EH (cell line): ENCODE measurements around the gene METTL22.
A peak's percentile ranks its signal among the peaks of the same experiment; 100 is the strongest.

ENCODE experiments used
- DNase-seq: peaks from one replicate; pipeline ENCODE4 v3.0.0-alpha.2; 2015; ENCODE audit warnings: low read depth

Gene METTL22, protein sequence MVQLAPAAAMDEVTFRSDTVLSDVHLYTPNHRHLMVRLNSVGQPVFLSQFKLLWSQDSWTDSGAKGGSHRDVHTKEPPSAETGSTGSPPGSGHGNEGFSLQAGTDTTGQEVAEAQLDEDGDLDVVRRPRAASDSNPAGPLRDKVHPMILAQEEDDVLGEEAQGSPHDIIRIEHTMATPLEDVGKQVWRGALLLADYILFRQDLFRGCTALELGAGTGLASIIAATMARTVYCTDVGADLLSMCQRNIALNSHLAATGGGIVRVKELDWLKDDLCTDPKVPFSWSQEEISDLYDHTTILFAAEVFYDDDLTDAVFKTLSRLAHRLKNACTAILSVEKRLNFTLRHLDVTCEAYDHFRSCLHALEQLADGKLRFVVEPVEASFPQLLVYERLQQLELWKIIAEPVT

DNA sequence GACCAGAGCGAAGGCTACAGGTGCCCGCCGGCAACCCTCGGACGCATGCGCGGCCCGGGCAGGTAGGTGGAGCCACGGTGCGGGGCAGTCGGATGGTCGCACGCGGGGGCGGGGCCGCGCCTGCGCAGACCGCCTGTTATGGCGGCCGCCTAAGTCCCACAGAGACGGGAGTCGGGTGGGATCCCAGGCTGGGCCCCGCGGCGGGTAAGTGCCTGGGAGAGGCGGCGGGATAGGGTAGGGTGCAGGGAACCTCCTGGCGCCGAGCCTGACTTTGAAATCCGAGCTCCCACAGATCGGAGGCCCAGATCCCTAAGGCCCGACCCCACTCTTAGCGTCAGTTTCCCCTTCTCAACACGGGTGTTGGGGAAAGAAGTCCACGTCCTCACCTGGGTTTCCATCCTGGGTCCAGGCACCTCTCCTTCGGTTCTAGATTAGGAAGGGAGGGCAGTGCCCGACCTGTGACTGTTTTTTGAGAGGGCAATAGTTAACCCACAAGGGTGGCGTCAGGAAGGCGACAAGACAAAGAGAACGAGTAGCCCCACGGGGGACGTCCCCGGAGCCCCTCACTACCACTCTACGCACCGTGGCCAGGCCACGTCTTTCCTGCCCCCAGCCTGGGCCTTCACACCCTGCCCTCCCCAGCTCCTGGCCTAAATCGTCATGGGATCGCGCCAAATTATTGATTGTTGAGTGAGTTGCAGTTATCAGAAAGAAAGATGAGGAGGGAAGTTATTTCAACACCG lies at the start of gene METTL22:
TSS of gene METTL22 (plus strand) at position 127 of the 743 bp plus-strand sequence. CDS start 3,968 bp downstream, outside the sequence.
- peak; percentile 87 for DNase-seq

DNA sequence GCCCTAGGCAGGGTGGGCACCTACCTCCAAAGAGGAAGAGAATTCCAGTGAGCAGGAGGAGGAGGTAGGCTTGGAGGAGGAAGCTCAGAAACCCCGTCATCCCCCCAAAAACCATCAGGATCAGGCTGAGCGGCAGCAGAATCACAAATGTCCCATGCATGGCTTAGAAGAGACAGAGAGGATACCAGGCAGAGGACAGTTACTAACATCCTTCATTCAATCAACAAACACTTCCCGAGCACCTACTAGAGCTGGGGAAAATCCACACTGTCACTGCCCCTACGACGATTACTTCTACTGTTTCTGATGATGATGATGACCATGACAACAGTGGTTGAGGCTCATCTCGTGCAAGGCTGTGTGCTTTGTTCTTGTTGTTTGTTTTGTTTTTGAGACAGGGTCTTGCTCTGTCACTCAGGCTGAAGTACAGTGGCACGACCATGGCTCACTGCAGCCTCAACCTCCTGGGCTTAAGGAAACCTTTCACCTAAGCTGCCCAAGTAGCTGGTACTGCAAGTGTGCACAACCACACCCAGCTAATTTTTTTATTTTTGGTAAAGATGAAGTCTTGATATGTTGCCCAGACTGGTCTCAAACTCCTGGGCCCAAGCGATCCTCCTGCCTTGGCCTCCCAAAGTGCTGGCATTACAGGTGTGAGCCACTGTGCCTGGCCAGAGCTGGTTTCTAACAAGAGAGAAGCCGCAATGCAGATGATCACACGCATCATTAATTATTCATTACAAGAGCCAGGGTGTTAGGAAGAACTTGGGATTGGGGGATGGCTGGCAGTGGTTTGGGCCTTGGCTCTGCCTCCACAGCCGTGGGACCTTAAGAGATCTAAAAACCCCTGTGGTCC lies 49.2 kb upstream of the METTL22 start:
- no peak for DNase-seq

DNA sequence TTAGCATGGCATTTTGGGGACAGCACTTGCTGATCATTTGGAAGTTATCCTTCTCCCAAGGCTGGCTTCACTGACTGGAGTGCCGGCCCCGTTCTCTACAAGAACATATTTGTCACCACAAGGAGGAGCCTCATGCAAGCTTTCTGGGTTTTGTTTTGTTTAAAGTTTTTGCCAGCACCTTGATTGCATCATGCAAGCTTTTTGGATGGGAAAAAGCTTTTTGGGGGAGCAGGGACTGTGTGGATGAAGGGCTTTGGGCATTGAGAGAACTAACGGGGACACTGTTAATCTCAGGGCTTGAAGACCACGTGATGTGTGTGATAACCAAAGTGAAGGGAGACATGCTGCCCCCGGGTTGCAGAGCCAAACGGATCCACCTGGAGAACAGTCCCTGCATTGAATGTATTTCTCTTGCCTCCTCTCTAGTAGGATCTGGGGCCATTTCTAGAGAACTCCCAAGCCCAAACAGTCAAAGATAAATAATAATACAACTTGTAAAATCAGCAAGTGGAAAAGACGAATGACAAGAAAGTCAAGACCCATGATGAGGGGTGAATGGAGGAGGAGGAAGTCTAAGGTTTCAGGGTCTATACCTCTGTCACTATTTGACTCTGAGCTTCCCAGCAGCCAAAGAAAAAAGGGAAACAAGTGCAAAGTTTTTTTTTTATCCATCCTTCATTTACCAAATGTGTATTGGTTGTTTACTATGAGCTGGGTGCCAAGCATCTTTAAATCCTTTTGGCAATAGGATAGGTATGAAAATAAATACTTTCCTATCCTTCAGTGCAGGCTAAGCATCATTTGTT lies 48.4 kb upstream of the METTL22 start:
- peak; percentile 36 for DNase-seq

DNA sequence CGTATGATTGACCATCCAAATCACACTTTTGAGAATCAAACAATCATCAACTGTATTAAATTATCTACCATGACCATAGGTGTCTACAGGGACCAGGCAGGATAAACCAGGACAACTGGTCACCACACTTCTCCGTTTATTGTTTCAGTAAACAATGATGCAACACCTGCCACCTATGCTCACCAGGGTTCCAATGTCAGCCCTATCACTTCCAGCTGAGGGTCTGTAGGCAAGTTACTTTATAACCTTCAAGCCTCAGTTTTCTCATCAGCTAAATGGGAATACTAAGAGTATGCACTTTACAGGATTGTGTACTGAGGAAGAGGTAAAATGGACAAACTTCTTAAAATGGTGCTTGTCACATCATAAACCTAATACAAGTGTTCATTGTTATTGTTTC lies 46.1 kb upstream of the METTL22 start:
- DNase-seq, result no peak

DNA sequence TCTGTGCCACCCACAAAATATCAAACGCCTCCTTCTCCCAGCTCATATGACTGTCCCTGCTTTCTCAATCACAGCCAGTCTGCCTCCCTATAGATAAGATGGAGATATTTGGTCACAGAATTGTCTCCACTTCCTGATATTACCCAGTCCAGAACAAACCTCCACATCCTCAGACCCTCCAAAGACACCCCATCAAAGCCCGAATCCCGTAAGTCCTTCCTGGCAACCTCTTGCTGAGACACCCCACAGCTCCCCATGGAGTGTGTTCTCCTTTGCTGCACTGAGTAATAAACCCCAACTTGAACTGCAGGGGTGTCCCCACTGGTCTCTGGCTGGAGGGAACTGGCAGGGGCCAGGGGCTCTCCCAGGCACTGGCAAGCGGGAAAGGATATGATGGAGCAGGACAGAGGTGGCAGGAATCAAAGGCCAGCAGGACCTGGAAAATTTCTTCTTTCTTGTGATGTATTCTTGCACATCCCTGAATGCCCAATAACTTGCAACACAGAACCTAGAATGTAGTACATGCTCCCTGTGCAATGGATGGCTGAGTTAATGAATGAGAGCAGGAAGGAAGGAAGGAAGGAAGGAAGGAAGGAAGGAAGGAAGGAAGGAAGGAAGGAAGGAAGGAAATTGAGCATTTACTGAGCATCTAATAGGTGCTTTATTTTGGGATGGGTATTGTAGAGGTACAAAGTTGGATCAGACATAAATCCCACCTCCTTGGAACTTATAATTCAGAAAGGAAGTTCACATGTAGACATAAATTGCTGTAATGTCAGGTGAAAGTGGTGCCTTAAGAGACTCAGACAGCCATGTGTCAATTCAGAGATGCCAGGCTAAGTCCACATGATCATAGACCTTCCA lies 45.1 kb upstream of the METTL22 start:
- DNase-seq, result no peak

DNA sequence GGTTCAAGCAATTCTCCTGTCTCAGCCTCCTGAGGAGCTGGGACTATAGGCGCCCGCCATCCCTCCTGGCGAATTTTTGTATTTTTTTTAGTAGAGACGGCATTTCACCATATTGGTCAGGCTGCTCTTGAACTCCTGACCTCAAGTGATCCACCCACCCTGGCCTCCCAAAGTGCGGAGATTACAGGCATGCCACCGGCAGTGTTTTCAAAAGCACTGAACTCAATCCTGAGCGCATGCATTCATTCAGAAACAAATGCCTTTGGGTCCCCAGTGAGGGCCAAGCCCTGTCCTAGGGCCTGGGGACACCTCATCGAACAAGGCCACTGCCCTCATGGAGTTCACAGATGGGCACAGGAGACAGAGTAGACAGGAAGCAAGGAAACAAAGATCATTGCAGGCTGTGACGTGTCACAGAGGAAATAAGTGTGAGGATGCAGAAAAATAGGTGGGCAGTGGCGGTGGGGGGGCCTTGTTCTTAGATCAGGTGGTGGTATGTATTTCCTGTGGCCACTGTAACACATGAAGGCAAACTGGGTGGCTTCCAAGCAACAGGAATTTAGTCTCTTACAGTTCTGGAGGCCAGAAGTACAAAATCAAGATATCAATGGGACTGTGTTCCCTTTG lies 43.7 kb upstream of the METTL22 start:
- DNase-seq, result no peak

DNA sequence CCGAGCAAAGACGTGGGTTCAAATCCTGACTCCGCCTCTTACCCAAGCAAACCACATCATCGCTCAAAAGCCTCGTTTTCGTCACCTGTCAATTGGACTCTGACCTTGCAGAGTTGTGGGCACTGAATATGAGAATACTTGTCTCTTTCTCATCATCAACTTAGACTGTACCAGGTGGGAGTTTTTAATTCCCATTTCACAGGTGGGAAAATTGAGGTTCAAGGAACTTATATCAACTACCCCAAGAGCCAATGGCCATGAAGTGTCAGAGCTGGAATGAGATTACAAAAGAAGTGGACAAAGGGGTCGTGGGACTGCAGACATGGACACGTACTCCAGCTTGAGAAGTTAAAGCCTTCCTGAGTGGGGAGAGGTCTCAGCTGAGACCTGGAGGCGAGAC lies 41.9 kb upstream of the METTL22 start:
- DNase-seq, result no peak

DNA sequence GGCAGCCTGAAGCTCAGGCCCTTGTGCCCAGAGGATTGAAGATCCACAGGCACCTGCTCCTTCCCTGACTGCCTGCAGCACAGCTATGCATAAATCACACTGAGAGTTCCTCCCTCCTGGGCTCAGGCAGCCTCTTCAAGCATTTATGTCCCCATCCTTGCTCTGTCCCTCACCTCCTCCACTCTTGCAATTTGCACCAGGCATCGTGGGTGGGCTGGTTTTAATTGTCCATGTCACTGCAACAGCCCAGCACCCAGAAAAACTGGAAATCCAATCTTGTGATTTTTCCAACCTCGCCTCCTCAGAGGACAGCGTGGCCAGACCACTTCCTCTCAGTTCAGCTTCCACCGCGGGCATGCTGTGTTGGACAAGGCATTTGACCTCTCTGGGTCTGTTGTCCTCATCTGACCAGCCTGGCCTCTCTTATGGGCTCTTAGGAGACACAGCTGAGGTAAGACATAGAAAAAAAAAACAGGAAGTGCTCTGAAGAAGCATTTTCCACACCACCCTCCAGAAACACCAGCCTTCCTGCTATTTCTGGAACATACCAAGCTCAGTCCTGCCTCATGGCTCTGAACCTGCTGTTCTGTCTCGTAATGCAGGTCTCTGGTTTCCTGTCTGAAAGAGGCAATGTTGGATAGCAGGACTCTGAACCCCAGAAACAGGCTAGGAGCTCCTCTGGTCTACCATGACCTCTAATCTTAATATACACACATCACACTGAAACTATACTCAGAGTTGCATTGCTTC lies 39.5 kb upstream of the METTL22 start:
- peak; percentile 19 for DNase-seq

DNA sequence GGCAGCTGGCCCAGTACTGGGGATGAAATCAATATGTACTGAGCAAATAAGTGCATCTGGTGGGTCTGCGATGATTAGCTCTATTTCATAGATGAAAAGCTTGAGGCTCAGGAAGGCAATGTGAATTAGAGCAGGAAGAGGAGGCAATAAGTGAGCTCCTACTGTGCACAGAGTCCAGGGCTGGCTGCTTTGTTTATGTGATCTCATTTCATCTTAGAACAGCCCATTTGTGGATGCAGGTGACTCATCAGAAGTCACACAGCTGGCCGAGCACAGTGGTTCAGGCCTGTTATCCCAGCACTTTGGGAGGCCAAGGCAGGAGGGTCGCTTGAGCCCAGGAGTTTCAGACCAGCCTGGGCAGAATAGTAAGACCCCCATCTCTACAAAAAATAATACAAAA lies 38.3 kb upstream of the METTL22 start:
- peak; percentile 9 for DNase-seq

DNA sequence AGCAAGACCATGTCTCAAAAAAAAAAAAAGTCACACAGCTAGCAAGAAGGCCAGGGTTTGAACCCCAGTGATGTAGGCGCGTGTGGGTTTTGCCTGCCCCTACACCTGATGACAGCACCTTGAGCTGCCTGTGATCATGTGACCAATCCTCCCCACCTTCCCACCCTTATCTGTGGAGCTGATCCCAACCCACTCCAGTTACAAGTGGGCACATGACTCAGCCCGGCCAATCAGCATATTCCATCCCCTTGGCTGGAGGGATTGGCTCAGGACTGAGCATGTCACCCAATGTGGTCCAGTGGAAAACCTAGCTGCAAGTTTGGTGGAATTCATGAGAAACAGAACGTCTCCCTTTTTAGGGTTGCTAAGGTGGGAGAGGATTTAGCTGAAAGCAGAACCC lies 37.8 kb upstream of the METTL22 start:
- no peak for DNase-seq

DNA sequence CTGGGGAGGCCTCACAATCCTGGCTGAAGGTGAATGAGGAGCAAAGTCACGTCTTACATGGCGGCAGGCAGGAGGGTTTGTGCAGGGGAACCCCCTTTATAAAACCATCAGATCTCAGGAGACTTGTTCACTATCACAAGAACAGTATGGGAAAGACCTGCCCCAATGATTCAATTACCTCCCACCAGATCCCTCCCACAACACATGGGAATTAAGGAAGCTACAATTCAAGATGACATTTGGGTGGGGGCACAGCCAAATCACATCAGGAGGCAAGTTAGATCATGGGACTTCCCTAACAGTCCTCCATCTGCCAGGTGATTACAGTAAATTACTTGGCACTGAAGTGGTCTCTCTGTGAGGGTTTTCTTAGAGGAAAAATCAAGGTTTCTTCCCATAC lies 36.5 kb upstream of the METTL22 start:
- DNase-seq, result no peak

DNA sequence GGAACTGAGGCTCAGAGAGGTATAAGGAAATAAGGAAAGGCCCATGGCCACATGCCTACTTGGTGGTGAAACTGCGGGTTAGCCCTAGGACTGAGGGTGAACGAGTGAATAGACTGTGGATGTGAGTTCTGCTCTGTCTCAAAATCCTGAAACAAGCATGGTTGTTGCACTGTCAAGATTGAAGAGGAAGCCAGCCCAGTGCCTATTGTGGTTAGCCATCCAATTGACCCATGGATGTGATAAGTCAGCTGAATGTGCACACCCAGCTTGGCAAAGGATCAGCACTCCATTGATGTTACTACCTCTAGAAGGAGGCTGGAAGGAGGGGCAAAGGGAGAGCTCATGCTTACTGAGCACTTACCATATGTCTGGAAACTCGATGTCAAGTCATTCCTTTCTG lies 35.6 kb upstream of the METTL22 start:
- no peak for DNase-seq

DNA sequence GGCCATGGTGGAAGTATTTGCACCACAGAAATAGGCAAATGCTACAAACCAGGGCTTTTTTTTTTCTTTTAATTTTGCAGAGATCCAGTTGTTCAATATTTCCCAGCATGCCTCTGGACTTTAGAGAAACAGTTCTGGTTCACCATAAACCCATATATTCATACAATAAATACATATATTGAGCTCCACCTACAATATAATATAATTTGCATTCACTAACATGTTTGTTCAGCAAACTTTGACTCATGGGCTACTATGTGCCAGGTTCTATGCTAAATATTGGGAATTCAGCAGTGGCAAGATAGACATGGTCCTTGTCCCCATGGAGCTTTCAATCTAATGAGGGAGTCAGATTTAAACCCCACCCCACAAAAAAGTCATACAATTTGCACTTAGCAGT lies 34.4 kb upstream of the METTL22 start:
- no peak for DNase-seq

DNA sequence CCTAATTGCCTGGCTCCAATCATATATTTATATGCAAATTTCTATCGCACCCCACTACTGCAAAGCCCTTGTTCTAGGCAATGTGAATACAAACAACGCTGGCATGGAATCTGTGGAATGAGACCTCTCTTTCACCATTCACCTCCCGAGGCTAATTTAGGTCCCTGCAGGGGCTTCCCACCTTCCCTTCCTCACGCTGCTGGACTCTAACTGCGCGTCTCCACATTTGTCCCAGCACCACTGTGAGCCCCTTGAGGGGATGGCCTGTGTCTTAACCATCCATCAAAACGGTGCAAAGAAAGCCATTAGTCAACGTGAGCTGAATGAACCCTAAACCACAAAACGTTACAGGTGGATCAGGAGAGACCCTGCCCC lies 32.8 kb upstream of the METTL22 start:
- no peak for DNase-seq

DNA sequence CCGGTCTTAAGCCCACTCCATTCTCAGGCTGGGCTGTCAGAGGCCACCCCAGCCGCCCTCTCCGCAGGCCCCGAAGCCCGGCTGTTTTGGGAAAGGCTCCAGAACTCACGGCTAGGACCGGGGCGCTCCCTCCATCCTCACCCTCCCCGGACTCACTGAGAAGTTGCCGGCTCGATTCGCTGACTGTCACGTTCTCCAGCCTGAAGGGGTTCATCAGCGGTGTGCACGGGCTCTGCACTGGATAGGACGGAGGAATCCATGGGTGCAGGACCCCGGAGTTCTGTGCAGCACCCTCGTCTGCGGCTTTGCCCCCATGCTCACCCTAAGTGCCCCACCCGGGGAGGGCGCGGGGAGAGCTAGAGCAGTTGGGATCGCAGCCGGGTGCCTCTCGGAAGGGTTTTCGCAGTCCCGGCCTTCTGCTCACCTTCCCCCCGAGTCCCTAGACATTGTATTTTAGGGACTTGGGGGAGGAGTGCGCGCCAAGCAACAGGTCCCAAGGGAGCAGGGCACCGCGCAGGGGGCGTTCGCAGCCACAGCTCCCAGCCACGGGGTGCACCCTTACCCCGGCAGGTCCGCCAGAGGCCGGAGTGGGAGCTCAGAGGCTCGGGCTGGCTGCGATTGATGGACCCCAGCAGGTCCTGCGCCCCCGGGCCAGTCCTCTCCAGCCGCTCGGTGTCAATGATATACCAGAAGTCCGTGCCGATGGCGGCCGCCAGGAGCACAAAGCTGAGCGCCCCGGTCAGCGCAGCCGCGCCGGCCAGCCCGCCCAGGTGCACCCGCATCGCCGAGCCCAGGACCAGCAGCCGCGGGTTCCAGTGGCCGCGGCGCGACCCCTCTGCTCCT lies 32.2 kb upstream of the METTL22 start:
- no peak for DNase-seq

DNA sequence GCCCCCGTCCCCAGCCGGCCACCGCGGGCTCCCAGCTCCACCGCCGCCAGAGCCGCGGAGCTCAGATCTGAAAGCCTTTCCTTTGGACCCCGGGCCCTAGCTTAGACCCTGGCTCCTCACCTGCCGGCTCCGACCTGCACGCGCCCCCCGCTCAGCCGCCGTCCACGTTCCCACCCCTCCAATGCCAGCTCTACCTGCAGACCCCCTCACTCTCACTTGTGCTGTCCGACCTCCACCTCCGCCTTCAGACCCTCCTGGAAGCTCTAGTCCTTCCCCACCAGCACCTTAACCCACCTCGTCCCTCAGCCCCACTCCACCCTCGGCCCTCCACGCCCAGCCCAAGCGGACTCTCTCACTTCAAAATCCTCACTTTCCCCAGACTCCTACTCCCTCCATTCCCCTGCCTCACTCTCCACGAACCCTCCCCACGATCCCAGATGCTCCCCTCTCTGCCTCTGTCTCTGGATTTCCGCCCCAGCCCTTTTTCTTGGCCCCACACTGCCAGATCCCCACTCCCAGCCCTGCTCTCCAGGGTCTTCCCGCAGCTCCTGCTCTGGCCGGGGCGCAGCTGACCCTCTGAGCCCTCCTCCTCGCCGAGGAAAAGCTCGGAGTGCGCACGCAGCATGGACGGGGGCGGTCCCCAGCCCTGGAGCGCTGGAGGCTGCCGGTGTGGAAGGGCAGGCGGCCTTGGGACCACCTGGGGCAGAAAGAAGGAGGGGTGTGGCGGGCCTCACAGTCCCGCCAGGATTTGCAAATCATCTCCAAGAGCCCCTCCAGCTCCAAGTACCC lies 31.4 kb upstream of the METTL22 start, which contains the start of gene TMEM114:
TSS of gene TMEM114 (minus strand) at position 612 of the 789 bp plus-strand sequence. CDS start 673 bp downstream, outside the sequence.
- no peak for DNase-seq

DNA sequence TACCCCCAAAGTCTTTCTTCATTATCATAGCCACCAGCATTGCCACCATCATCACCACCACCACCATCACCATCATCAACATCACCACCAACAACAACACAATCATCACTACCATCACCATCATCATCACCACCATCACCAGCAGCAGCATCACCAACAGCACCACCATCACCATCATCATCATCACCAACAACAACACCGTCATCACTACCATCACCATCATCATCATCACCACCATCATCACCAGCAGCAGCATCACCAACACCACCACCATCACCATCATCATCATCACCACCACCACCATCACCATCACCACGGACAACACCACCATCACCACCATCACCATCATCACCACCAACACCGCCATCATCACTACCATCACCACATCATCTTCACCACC lies 30.7 kb upstream of the METTL22 start:
- no peak for DNase-seq

DNA sequence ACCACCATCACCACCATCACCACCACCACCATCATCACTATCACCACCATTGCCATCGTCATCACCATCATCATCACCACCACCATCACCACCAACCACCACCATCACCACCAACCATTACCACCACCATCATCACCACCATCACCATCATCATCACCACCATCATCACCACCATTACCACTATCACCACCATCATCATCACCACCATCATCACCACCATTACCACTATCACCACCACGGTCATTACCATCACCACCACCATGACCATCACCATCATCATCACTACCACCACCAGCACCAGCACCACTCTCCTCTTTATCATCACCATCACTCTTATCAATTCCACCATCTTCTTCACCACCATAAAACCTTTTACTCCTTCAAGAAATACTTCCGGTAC lies 30.0 kb upstream of the METTL22 start:
- no peak for DNase-seq
